SU-DHL-6 (cell line): Measurements from ENCODE around the gene NUP85.

ENCODE experiments used
- H2AFZ ChIP-seq: fragments of 200-600 bp; sonication (generic); 2 replicates; pipeline ENCODE4 v1.6.1; 2014; ENCODE audit warnings: low read depth, mild to moderate bottlenecking, moderate library complexity, mixed read lengths, antibody characterized with exemption, low read length; ENCODE audit not compliant: severe bottlenecking
- H3F3A ChIP-seq: fragments of 200-600 bp; shearing (Covaris generic); 2 replicates; pipeline ENCODE4 v1.6.0; 2016; ENCODE audit warnings: antibody characterized with exemption, mild to moderate bottlenecking; ENCODE audit not compliant: insufficient read depth
- H3K27ac ChIP-seq: fragments of 200-600 bp; sonication (generic); 2 replicates; pipeline ENCODE4 v1.5.1; 2016; ENCODE audit warnings: low read depth, mild to moderate bottlenecking, low read length, moderate library complexity, mixed read lengths
- H3K27me3 ChIP-seq: fragments of 200-600 bp; sonication (generic), shearing (Covaris generic); 2 replicates; pipeline ENCODE4 v1.6.0; 2014; ENCODE audit warnings: mild to moderate bottlenecking, low read length
- H3K36me3 ChIP-seq: fragments of 200-600 bp; sonication (generic); 2 replicates; pipeline ENCODE4 v1.6.1; 2014; ENCODE audit warnings: mild to moderate bottlenecking, low read length, mixed read lengths
- H3K4me2 ChIP-seq: fragments of 300-600, 200-600 bp; shearing (Covaris generic), sonication (generic); 2 replicates; pipeline ENCODE4 v1.6.0; 2014; ENCODE audit warnings: low read length, low read depth, mild to moderate bottlenecking; ENCODE audit not compliant: poor library complexity, severe bottlenecking
- H3K4me3 ChIP-seq: fragments of 200-600 bp; sonication (generic); 2 replicates; pipeline ENCODE4 v1.5.1; 2014; ENCODE audit warnings: antibody characterized with exemption, low read length, mild to moderate bottlenecking, mixed read lengths; ENCODE audit not compliant: insufficient read depth, poor library complexity, severe bottlenecking
- H3K79me2 ChIP-seq: fragments of 200-600 bp; sonication (generic); 2 replicates; pipeline ENCODE4 v1.6.1; 2014; ENCODE audit warnings: mild to moderate bottlenecking, low read length, moderate library complexity; ENCODE audit not compliant: insufficient read depth
- H3K9ac ChIP-seq: fragments of 200-600 bp; sonication (generic); 2 replicates; pipeline ENCODE4 v1.7.0; 2014; ENCODE audit warnings: mild to moderate bottlenecking, low read length
- H3K9me2 ChIP-seq: fragments of 200-600 bp; sonication (generic); replicated peaks from 2 replicates; pipeline ENCODE4 v1.6.1; 2014; ENCODE audit warnings: low read length; ENCODE audit not compliant: insufficient read depth
- H3K9me3 ChIP-seq: fragments of 200-600 bp; sonication (generic); 2 replicates; pipeline ENCODE4 v1.6.1; 2014; ENCODE audit warnings: low read length, mixed read lengths; ENCODE audit not compliant: insufficient read depth
- H4K20me1 ChIP-seq: fragments of 200-600 bp; sonication (generic); 2 replicates; pipeline ENCODE4 v1.6.1; 2014; ENCODE audit warnings: low read depth, mild to moderate bottlenecking, antibody characterized with exemption, low read length, moderate library complexity, mixed read lengths
- EZH2phosphoT487 ChIP-seq: fragments of 200-600 bp; sonication (generic), shearing (Covaris generic); conservative IDR thresholded peaks from 2 replicates; pipeline ENCODE4 v1.6.1; 2018; ENCODE audit warnings: mild to moderate bottlenecking, antibody characterized with exemption, low read length, moderate library complexity, mixed read lengths
- TF ChIP-seq, protein P1 (sequence below): fragments of 200-600 bp; sonication (generic); IDR thresholded peaks from one replicate; pipeline ENCODE4 v1.5.1; 2017; ENCODE audit warnings: antibody characterized with exemption, mild to moderate bottlenecking, low read length, moderate library complexity; ENCODE audit not compliant: insufficient read depth, poor library complexity, severe bottlenecking

Gene NUP85

DNA sequence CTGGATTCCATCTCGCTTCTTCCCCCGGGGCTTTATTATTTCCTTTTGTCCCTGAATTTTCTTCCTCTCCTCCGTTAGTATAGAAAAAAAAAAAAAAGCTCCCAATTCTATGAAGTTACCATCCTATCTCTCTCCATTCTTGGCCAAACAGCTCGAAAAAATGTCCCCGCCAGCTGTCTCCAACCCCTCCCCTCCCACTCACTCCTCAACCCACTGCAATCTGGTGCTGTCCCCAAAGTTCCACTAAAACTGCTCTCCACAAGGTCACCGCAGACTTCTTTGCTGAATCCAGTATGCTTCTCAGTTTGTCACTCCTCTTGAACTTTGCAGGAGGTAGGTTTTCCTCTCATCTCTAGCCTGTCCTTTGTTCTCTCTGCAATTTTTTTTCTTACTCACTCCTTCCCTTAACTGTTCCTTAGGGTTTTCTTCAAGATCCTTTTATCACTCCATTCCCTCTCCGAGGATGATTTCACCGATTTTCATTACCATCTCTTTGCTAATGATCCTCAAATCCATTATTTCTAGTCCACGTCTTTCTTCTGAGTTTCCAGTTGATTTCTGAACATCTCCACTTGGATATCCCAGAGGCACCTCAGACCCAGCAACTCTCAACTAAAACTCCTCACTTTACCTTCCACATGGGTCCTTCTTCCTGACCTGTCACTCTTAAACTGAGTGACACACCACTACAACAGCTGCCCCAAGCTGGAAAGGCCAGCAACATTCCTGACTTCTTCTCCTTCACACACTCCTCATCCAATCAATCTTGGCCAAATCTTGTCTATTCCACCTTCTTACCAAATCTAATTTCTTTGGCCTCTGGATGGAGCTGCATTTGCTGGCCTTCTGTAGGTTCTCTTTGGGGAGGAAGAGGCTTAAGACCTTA, 21.2 kb upstream of the NUP85 start:
- Histone ChIP-seq H3K79me2 (peaks cover 33% of the 10 kb centered on the region), H3F3A (peaks cover 7% of the 10 kb centered on the region), H3K27me3 (no peaks in the 10 kb centered on the region), H4K20me1 (peaks cover 6% of the 10 kb centered on the region; the same call in 1 of the 2 replicates), H3K9me2 (no peaks in the 10 kb centered on the region), H3K36me3 (peaks cover 8% of the 10 kb centered on the region; the same call in 1 of the 2 replicates), H3K4me2 (no peak overlapping the region), H3K9me3 (no peaks in the 10 kb centered on the region), H3K9ac (no peak overlapping the region), H3K27ac (no peak overlapping the region), H2AFZ (no peak overlapping the region), H3K4me3 (no peak overlapping the region)
- TF ChIP-seq EZH2phosphoT487, result no peak
- TF ChIP-seq, protein P1, sequence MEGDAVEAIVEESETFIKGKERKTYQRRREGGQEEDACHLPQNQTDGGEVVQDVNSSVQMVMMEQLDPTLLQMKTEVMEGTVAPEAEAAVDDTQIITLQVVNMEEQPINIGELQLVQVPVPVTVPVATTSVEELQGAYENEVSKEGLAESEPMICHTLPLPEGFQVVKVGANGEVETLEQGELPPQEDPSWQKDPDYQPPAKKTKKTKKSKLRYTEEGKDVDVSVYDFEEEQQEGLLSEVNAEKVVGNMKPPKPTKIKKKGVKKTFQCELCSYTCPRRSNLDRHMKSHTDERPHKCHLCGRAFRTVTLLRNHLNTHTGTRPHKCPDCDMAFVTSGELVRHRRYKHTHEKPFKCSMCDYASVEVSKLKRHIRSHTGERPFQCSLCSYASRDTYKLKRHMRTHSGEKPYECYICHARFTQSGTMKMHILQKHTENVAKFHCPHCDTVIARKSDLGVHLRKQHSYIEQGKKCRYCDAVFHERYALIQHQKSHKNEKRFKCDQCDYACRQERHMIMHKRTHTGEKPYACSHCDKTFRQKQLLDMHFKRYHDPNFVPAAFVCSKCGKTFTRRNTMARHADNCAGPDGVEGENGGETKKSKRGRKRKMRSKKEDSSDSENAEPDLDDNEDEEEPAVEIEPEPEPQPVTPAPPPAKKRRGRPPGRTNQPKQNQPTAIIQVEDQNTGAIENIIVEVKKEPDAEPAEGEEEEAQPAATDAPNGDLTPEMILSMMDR, result no peak

DNA sequence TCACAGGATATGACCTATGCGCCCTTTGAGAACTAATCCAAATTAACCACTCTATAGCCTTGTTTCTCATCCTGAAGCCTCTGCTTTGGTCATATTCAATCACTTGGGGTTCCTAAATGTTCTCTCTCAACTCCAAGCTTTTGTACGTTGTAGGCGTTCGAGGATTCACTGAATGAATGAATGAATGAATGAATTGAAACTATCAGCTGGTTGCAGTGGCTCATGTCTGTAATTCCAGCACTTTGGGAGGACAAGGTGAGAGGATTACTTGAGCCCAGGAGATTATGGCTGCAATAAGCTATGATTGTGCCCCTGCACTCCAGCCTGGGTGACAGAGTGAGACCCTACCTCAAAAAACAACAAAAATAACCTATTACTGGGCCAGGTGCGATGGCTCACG, 16.9 kb upstream of the NUP85 start:
- Histone ChIP-seq H3K27ac (no peak overlapping the region), H3K9me2 (no peaks in the 10 kb centered on the region), H2AFZ (no peak overlapping the region), H3K79me2 (no peaks in the 10 kb centered on the region), H3K36me3 (no peaks in the 10 kb centered on the region), H3K4me2 (no peak overlapping the region), H3K9me3 (no peaks in the 10 kb centered on the region), H3K9ac (no peak overlapping the region), H3K27me3 (no peaks in the 10 kb centered on the region), H4K20me1 (no peaks in the 10 kb centered on the region), H3K4me3 (no peak overlapping the region), H3F3A (no peaks in the 10 kb centered on the region)
- TF ChIP-seq, protein P1, result no peak
- TF ChIP-seq EZH2phosphoT487, result no peak

DNA sequence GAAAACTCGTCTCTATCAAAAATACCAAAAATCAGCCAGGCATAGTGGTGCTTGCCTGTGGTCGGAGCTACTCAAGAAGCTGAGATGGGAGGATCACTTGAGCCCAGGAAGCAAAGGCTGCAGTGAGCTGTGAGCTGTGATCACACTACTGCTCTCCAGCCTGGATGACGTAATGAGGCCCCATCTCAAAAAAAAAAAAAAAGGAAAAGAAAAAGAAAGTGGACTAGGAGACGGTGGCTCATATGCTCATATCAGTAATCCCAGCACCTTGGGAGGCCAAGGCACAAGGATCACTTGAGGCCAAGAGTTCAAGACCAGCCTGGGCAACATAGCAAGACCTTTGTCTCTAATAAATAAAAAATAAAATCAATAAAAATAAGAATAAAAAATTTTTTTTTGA, 13.9 kb upstream of the NUP85 start:
- H3K9me3 ChIP-seq, result no peaks in the 10 kb centered on the region
- H3K4me3 ChIP-seq, result no peak overlapping the region
- no peaks in the 10 kb centered on the region for H4K20me1 ChIP-seq
- H3K27me3 ChIP-seq, result no peaks in the 10 kb centered on the region
- no peak overlapping the region for H3K9ac ChIP-seq
- no peak overlapping the region for H3K27ac ChIP-seq
- H3F3A ChIP-seq, result no peaks in the 10 kb centered on the region
- no peaks in the 10 kb centered on the region for H3K79me2 ChIP-seq
- no peak for TF ChIP-seq EZH2phosphoT487
- TF ChIP-seq, protein P1, result no peak
- H3K9me2 ChIP-seq, result no peaks in the 10 kb centered on the region
- no peak overlapping the region for H2AFZ ChIP-seq
- H3K36me3 ChIP-seq, result no peaks in the 10 kb centered on the region
- H3K4me2 ChIP-seq, result no peak overlapping the region
